Type B pancreatic cell (in vitro differentiated cells): ENCODE results near the gene NDUFB11. TPM values are rescaled to one million over a fixed set of nuclear protein-coding genes. Genes with fewer than 3 reads are reported as not detected.
"Not testable (repeated sequence)": the region's sequence is repeated elsewhere in the genome, so short reads cannot be mapped to it uniquely, and the experiment has no call there.

ENCODE experiments used
- DNase-seq: peaks from one replicate; pipeline ENCODE4 v3.0.0; 2021; ENCODE audit warnings: mixed read lengths; ENCODE audit not compliant: unreplicated experiment; ENCODE audit errors: extremely low spot score
- H3K27ac Mint-ChIP-seq: 2 replicates; pipeline ENCODE4 v1.8.0; 2021; ENCODE audit warnings: mild to moderate bottlenecking, mixed read lengths
- H3K27me3 Mint-ChIP-seq: 2 replicates; pipeline ENCODE4 v1.8.0; 2021; ENCODE audit warnings: mixed read lengths
- H3K36me3 Mint-ChIP-seq: 2 replicates; pipeline ENCODE4 v1.8.0; 2021; ENCODE audit warnings: mixed read lengths
- H3K4me1 Mint-ChIP-seq: one replicate; pipeline ENCODE4 v1.8.0; 2021; ENCODE audit warnings: mixed read lengths; ENCODE audit not compliant: unreplicated experiment
- H3K4me3 Mint-ChIP-seq: 2 replicates; pipeline ENCODE4 v1.8.0; 2021; ENCODE audit warnings: mild to moderate bottlenecking, mixed read lengths
- H3K9me3 Mint-ChIP-seq: 2 replicates; pipeline ENCODE4 v1.8.0; 2021; ENCODE audit warnings: mixed read lengths
- total RNA-seq: library from RNA; stranded (reverse); gene quantifications from 2 replicates; pipeline ENCODE4 v1.2.1, GENCODE V29; 2021; ENCODE audit warnings: low replicate concordance
- TF ChIP-seq, protein P1 (sequence below): fragments of 200-600 bp; sonication (generic); conservative IDR thresholded peaks from 2 replicates; pipeline ENCODE4 v1.5.0; 2021; ENCODE audit warnings: antibody characterized with exemption, mild to moderate bottlenecking

The NDUFB11 gene
- total RNA-seq, 1 donor from 2014 or later = 103 TPM

GRCh38 chrX:47143894-47144625, 442 bp downstream of the NDUFB11 start:
- H3K36me3 Mint-ChIP-seq = peaks cover 10% of the 10 kb centered on the region
- H3K27ac Mint-ChIP-seq = peak overlapping the region; percentile 99
- no peak for DNase-seq
- no peaks in the 10 kb centered on the region for H3K9me3 Mint-ChIP-seq
- TF ChIP-seq, protein P1, sequence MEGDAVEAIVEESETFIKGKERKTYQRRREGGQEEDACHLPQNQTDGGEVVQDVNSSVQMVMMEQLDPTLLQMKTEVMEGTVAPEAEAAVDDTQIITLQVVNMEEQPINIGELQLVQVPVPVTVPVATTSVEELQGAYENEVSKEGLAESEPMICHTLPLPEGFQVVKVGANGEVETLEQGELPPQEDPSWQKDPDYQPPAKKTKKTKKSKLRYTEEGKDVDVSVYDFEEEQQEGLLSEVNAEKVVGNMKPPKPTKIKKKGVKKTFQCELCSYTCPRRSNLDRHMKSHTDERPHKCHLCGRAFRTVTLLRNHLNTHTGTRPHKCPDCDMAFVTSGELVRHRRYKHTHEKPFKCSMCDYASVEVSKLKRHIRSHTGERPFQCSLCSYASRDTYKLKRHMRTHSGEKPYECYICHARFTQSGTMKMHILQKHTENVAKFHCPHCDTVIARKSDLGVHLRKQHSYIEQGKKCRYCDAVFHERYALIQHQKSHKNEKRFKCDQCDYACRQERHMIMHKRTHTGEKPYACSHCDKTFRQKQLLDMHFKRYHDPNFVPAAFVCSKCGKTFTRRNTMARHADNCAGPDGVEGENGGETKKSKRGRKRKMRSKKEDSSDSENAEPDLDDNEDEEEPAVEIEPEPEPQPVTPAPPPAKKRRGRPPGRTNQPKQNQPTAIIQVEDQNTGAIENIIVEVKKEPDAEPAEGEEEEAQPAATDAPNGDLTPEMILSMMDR = no peak
- peak overlapping the region; percentile 98 for H3K4me3 Mint-ChIP-seq
- no peaks in the 10 kb centered on the region for H3K4me1 Mint-ChIP-seq
- no peaks in the 10 kb centered on the region for H3K27me3 Mint-ChIP-seq

GRCh38 chrX:47138171-47138570, 6.3 kb downstream of the NDUFB11 start:
- H3K27ac Mint-ChIP-seq = no peak overlapping the region
- H3K36me3 Mint-ChIP-seq = peaks cover 10% of the 10 kb centered on the region
- TF ChIP-seq, protein P1 = no peak
- H3K9me3 Mint-ChIP-seq = no peaks in the 10 kb centered on the region
- H3K4me3 Mint-ChIP-seq = no peak overlapping the region
- no peaks in the 10 kb centered on the region for H3K4me1 Mint-ChIP-seq
- no peaks in the 10 kb centered on the region for H3K27me3 Mint-ChIP-seq
- DNase-seq = no peak

- not testable (repeated sequence) for H3K4me1 Mint-ChIP-seq, H3K27me3 Mint-ChIP-seq, H3K27ac Mint-ChIP-seq, H3K9me3 Mint-ChIP-seq, H3K36me3 Mint-ChIP-seq, DNase-seq, H3K4me3 Mint-ChIP-seq
Observed at GRCh38 chrX:47135650-47136049, 8.9 kb downstream of the NDUFB11 start.

DNA sequence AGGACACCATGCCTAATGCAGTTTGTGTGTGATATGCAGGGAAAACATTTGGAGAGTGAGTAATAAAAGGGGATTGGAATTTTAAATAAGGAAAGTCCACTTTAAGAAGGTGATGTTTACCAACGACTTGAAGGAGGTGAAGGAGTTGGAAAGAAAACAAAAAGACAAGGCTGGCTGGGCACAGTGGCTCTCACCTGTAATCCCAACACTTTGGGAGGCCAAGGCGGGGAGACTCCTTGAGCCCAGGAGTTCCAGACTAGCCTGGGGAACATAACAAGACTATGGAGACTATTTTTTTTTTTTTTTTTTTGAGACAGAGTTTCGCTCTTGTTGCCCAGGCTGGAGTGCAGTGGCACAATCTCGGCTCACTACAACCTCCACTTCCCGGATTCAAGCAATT, 11.0 kb downstream of the NDUFB11 start:
- Mint-ChIP-seq H3K9me3 (no peaks in the 10 kb centered on the region), H3K27me3 (no peaks in the 10 kb centered on the region), H3K36me3 (no peaks in the 10 kb centered on the region), H3K27ac (no peak overlapping the region), H3K4me3 (no peak overlapping the region), H3K4me1 (no peaks in the 10 kb centered on the region)
- TF ChIP-seq, protein P1 = no peak
- no peak for DNase-seq

DNA sequence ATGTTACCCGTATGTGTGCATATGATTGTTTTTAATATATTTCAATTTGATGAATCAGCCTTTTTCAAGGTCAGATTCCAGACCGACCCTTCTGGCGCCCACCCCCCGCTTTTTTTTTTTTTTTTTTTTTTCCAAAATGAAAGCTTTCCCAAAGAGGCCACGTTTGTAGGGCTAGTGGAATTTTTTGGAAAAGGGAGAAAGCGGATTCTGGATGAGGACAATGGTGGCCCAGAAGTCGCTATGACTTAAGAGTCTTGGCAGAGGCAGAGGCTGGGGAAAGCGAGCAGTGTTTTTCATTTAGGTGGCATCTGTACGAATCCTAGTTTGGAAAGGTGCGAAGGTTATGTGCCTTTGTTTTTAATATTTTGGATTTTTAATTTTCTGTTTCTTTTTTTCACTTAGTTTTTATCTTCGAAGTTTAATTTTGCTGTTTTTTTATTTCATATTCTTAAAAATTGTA, 14.6 kb downstream of the NDUFB11 start:
- Mint-ChIP-seq H3K27me3 (no peaks in the 10 kb centered on the region), H3K4me1 (no peaks in the 10 kb centered on the region), H3K27ac (no peak overlapping the region), H3K36me3 (no peaks in the 10 kb centered on the region), H3K4me3 (peak overlapping the region; percentile 98), H3K9me3 (no peaks in the 10 kb centered on the region)
- TF ChIP-seq, protein P1 = no peak
- no peak for DNase-seq

DNA sequence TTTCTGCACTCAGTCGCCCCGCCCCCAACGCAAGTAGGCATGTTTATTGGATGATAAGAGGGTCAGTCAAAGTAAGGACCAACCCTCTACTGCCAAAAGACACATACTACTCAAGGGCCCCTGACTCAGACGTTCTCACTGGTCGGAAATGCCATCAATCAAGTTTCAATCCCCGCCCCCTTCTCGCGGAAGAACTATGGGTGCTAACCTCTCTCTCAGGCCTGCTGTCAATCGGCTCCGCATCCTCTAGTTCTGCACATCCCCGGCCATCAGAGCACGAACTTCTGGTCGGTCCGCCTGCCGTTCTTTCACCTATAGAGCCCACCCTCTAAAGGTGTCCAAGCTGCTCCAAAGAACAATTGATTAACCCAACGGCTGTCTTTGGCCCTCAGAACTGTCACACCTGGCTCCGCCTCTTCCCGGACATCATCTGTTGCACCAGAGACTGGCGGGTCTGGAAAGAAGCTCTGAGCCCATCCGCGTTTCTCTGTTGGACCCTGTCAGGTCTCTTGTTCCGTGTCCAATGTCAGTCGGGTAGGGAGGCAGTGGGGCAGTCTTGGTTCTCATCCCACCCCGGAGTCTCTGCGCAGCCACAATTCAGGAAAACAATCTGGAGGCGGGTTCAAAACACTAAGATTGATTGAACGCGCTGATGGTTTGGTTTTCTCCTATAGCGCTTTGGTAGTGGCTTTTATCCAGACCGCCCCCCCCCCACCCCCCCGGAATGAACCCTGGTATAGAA, 15.2 kb downstream of the NDUFB11 start:
- H3K4me1 Mint-ChIP-seq = no peaks in the 10 kb centered on the region
- TF ChIP-seq, protein P1 = no peak
- peak overlapping the region; percentile 98 for H3K4me3 Mint-ChIP-seq
- peak; percentile 85 for DNase-seq
- H3K27ac Mint-ChIP-seq = peak overlapping the region; percentile 87
- no peaks in the 10 kb centered on the region for H3K36me3 Mint-ChIP-seq
- no peaks in the 10 kb centered on the region for H3K9me3 Mint-ChIP-seq
- H3K27me3 Mint-ChIP-seq = no peaks in the 10 kb centered on the region

- H3K4me3 Mint-ChIP-seq, H3K27ac Mint-ChIP-seq, H3K4me1 Mint-ChIP-seq, H3K27me3 Mint-ChIP-seq, H3K9me3 Mint-ChIP-seq, DNase-seq, H3K36me3 Mint-ChIP-seq: not testable (repeated sequence)
Observed at GRCh38 chrX:47124466-47124865, 20.0 kb downstream of the NDUFB11 start.

- H3K27ac Mint-ChIP-seq, H3K4me3 Mint-ChIP-seq, DNase-seq, H3K36me3 Mint-ChIP-seq, H3K4me1 Mint-ChIP-seq, H3K27me3 Mint-ChIP-seq, H3K9me3 Mint-ChIP-seq: not testable (repeated sequence)
Observed at GRCh38 chrX:47116551-47117110, 27.9 kb downstream of the NDUFB11 start.
